ENCODE data around the gene MOGAT1.
"Not testable (repeated sequence)": the region's sequence is repeated elsewhere in the genome, so short reads cannot be mapped to it uniquely, and the experiment has no call there.

MOGAT1 gene

GRCh38 chr2:222736924-222737323 lies 65.5 kb downstream of the MOGAT1 start:
- no peak for DNase-seq (ENCODE audit: low spot score in 2 of 2)
- Mint-ChIP-seq H3K27ac (no peak overlapping the region), H3K4me1 (no peaks in the 10 kb centered on the region), H3K9me3 (no peaks in the 10 kb centered on the region), H3K36me3 (no peaks in the 10 kb centered on the region), H3K4me3 (no peak overlapping the region)
- no peak for ATAC-seq

- no peaks in the 10 kb centered on the region for H3K36me3 Mint-ChIP-seq
- peaks cover 4% of the 10 kb centered on the region for H3K4me1 Mint-ChIP-seq
Measured at GRCh38 chr2:222738312-222738711, 66.9 kb downstream of the MOGAT1 start.

GRCh38 chr2:222738809-222739208 lies 67.4 kb downstream of the MOGAT1 start:
- ATAC-seq = peak; percentile 32
- no peak for DNase-seq (ENCODE audit: low spot score in 2 of 2)
- H3K36me3 Mint-ChIP-seq = no peaks in the 10 kb centered on the region
- H3K4me3 Mint-ChIP-seq = no peak overlapping the region
- H3K9me3 Mint-ChIP-seq = no peaks in the 10 kb centered on the region
- H3K27ac Mint-ChIP-seq = peak overlapping the region; percentile 17
- peaks cover 9% of the 10 kb centered on the region for H3K4me1 Mint-ChIP-seq

More at GRCh38 chr2:222738312-222738711, 66.9 kb downstream of the MOGAT1 start:
- peak overlapping the region; percentile 17 for H3K27ac Mint-ChIP-seq
- H3K9me3 Mint-ChIP-seq = no peaks in the 10 kb centered on the region
- no peak for DNase-seq (ENCODE audit: low spot score in 2 of 2)
- H3K4me3 Mint-ChIP-seq = no peak overlapping the region
- no peak for ATAC-seq

GRCh38 chr2:222739939-222740338 lies 68.5 kb downstream of the MOGAT1 start:
- no peaks in the 10 kb centered on the region for H3K9me3 Mint-ChIP-seq
- DNase-seq (ENCODE audit: low spot score in 2 of 2) (no peak), ATAC-seq (no peak)
- H3K4me1 Mint-ChIP-seq = peaks cover 9% of the 10 kb centered on the region
- no peak overlapping the region for H3K4me3 Mint-ChIP-seq
- H3K36me3 Mint-ChIP-seq = no peaks in the 10 kb centered on the region
- H3K27ac Mint-ChIP-seq = no peak overlapping the region

GRCh38 chr2:222743251-222743812 lies 71.9 kb downstream of the MOGAT1 start:
- peaks cover 9% of the 10 kb centered on the region for H3K4me1 Mint-ChIP-seq
- ATAC-seq = no peak
- no peak overlapping the region for H3K27ac Mint-ChIP-seq
- no peaks in the 10 kb centered on the region for H3K36me3 Mint-ChIP-seq
- DNase-seq (ENCODE audit: low spot score in 2 of 2) = no peak
- no peak overlapping the region for H3K4me3 Mint-ChIP-seq
- no peaks in the 10 kb centered on the region for H3K9me3 Mint-ChIP-seq

DNA sequence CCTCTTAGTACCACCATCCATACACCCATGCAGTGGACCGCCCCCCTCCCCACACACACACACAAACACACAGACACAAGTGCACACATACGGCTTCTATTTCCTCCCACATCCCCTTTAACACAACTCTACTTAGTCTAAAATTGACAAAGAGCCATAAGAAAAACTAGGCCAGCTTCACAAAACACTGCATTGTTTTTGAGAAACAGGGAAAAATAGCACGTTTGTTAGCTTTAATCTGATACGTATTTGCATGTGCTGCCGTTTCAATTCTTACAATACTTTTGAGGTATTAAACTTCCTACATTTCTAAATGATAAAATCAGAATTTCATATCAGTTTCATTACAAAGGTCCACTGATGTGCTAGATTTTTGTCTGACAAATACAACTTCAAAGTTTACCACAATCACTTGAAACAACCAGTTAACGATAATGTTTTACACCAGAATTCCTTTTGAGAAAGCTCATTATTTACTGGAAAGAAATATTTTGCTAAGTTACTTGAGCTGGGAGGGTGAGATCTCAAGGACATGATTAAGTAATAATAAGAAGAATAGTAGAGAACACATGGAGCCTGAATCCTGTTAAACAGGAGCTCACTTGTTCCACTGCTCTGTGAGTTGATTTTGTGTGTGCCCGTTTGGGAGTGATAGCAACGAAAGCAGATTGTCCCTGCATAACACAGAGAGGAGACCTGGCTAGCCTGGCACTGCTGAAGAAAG lies 74.5 kb downstream of the MOGAT1 start:
- H3K36me3 Mint-ChIP-seq = no peaks in the 10 kb centered on the region
- H3K9me3 Mint-ChIP-seq = no peaks in the 10 kb centered on the region
- no peak overlapping the region for H3K4me3 Mint-ChIP-seq
- no peak overlapping the region for H3K27ac Mint-ChIP-seq
- ATAC-seq (no peak), DNase-seq (ENCODE audit: low spot score in 2 of 2) (no peak)
- peaks cover 9% of the 10 kb centered on the region for H3K4me1 Mint-ChIP-seq

GRCh38 chr2:222747526-222748160 lies 76.2 kb downstream of the MOGAT1 start:
- Mint-ChIP-seq H3K36me3 (no peaks in the 10 kb centered on the region), H3K4me3 (no peak overlapping the region), H3K27ac (no peak overlapping the region), H3K9me3 (no peaks in the 10 kb centered on the region), H3K4me1 (peaks cover 9% of the 10 kb centered on the region)
- DNase-seq (ENCODE audit: low spot score in 2 of 2) (no peak), ATAC-seq (peak; percentile 49)

GRCh38 chr2:222750533-222750932 lies 79.1 kb downstream of the MOGAT1 start:
- ATAC-seq (no peak), DNase-seq (ENCODE audit: low spot score in 2 of 2) (no peak)
- H3K27ac Mint-ChIP-seq = no peak overlapping the region
- no peak overlapping the region for H3K4me3 Mint-ChIP-seq
- H3K36me3 Mint-ChIP-seq = no peaks in the 10 kb centered on the region
- H3K4me1 Mint-ChIP-seq = no peaks in the 10 kb centered on the region
- no peaks in the 10 kb centered on the region for H3K9me3 Mint-ChIP-seq

GRCh38 chr2:222751238-222751637 lies 79.8 kb downstream of the MOGAT1 start:
- H3K4me1 Mint-ChIP-seq = no peaks in the 10 kb centered on the region
- H3K4me3 Mint-ChIP-seq = no peak overlapping the region
- no peak for ATAC-seq
- H3K9me3 Mint-ChIP-seq = no peaks in the 10 kb centered on the region
- H3K27ac Mint-ChIP-seq = no peak overlapping the region
- no peak for DNase-seq (ENCODE audit: low spot score in 2 of 2)
- no peaks in the 10 kb centered on the region for H3K36me3 Mint-ChIP-seq

DNA sequence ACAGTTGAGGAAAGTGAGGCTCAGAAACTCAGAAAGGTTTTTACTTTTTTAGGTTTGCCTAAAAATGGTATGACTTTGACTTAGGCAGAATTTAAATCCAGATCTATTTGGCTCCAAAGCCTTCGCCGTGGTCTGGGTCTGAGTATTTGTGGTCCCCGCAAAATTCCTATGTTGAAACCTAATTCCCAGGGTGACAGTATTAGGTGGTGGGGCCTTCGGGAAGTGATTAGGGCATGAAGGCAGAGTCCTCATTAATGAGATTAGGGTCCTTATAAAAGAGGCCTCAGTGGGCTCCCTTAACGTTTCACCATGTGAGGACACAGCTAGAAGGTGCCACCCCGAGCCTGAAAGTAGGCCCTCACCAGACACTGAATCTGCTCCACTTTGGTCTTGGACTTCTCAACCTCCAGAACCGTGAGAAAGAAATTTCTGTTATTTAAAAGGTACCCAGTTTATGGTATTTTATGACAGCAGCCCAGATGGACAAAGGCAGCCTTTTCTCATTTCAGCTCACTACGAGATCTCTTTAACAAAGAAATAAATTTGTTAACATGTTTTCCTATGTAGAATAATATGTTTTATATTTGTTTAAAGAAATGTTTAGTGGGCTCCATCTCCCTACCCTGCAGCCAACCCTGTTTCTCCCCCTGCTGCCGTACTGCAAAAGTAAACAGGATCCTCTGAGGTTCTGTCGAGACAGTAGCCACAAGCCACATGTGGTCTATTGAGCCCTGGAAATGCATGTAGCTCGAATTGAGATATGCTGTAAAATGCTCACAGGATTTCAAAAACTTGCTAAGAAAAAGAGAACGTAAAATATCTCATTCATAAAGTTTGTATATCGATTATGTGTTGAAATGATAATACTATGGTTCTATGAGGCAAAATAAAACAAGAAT lies 80.6 kb downstream of the MOGAT1 start:
- DNase-seq (ENCODE audit: low spot score in 2 of 2) = no peak
- Mint-ChIP-seq H3K36me3 (no peaks in the 10 kb centered on the region), H3K27ac (no peak overlapping the region), H3K9me3 (no peaks in the 10 kb centered on the region), H3K4me3 (no peak overlapping the region), H3K4me1 (no peaks in the 10 kb centered on the region)
- ATAC-seq = no peak

DNA sequence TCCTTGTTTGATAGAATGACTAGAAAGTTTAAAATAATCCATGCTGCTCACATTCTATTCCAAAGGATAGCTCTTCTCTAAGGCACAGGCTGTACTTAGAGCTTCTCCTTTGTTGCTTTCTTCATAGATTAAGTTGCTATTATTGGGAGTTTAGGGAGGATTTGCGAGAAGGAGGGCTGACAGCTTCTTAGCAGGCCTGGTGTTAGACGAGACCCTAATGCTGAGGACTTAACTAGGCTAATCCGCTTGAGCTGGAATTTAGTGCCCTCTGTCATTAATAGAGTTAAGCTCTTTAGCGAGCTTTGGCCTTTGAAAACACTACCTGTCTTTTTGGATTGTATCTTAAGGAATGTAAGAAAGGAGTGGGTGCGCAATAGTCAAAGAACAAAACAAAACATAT lies 81.3 kb downstream of the MOGAT1 start:
- no peak for ATAC-seq
- Mint-ChIP-seq H3K36me3 (no peaks in the 10 kb centered on the region), H3K27ac (no peak overlapping the region), H3K9me3 (no peaks in the 10 kb centered on the region), H3K4me3 (no peak overlapping the region), H3K4me1 (no peaks in the 10 kb centered on the region)
- no peak for DNase-seq (ENCODE audit: low spot score in 2 of 2)

DNA sequence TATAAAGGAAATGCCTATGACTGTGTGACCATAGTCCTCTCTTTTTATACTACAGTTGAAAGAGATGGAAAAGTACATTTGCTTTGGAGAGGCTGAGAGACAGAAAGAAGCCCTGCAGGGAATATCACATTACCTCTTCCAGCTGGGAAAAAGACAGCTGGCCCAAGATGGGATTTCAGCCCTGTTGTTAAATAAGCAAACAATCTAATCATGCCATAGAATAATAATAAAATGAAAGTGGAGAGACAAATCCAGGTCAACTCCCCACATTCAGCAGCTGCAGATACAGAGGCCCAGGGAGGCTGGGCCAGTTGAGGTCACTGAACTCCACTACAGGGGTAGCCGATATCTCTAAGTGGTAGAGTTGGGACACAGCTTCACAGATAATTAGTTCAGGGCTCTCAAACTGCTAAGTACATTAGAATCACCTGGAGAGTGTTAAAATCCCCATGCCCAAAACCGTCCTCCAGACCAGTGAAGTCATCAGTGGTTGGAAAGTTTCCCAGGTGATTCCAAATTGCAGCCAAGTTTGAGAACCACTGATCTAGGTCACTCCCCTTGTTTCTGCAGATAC lies 81.9 kb downstream of the MOGAT1 start:
- no peak for ATAC-seq

DNA sequence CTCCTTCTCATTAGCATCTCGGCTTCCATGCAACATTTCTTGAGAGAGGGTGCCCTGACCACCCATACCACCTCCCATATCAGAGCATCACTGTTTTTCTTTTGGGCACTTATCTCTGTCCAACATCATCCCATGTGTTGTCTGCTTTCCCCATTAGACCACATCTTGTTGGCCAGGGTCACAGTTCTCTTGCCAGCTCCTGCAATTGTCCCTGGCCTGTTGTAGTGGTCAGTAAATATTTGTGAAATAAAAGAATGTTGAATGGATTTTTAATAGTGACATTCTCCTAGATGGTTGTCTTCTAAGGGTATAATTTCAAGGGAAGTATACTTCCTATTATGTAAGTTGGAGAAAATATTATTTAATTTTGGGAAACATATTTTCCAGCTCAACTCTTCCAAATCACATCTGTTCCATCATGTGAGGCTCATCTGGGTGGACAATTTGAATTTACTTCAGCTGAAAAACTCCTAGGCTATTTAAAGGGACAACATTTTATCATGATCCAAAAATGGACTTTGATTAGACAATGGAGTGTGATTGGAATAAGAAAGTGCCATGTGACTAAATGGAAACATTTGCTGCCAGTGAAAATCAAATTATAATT lies 83.0 kb downstream of the MOGAT1 start:
- H3K4me3 Mint-ChIP-seq = no peak overlapping the region
- H3K36me3 Mint-ChIP-seq = no peaks in the 10 kb centered on the region
- no peak for ATAC-seq
- H3K27ac Mint-ChIP-seq = no peak overlapping the region
- H3K4me1 Mint-ChIP-seq = no peaks in the 10 kb centered on the region
- DNase-seq (ENCODE audit: low spot score in 2 of 2) = no peak
- no peaks in the 10 kb centered on the region for H3K9me3 Mint-ChIP-seq

More for the DNA sequence above, 81.9 kb downstream of the MOGAT1 start:
- Mint-ChIP-seq H3K27ac (no peak overlapping the region), H3K9me3 (no peaks in the 10 kb centered on the region), H3K36me3 (no peaks in the 10 kb centered on the region), H3K4me1 (no peaks in the 10 kb centered on the region), H3K4me3 (no peak overlapping the region)
- no peak for DNase-seq (ENCODE audit: low spot score in 2 of 2)

- H3K27ac Mint-ChIP-seq; H3K4me1 Mint-ChIP-seq; ATAC-seq; H3K36me3 Mint-ChIP-seq; DNase-seq (ENCODE audit: low spot score in 2 of 2); H3K4me3 Mint-ChIP-seq; H3K9me3 Mint-ChIP-seq: not testable (repeated sequence)
Measured at GRCh38 chr2:222755593-222755992, 84.1 kb downstream of the MOGAT1 start.
